ENCODE results near the gene TARDBP.
A peak's percentile ranks its signal among the peaks of the same experiment; 100 is the strongest.
"Not testable (repeated sequence)": the region's sequence is repeated elsewhere in the genome, so short reads cannot be mapped to it uniquely, and the experiment has no call there.

The TARDBP gene

GRCh38 chr1:11059968-11060830 is 47.7 kb downstream of the TARDBP start, which contains the start of gene SRM:
TSS of gene SRM (minus strand) at chr1:11060018. CDS start at chr1:11059943, 75 bp downstream.
- DNase-seq (ENCODE audit: low read depth, low spot score): peak; percentile 61

DNA sequence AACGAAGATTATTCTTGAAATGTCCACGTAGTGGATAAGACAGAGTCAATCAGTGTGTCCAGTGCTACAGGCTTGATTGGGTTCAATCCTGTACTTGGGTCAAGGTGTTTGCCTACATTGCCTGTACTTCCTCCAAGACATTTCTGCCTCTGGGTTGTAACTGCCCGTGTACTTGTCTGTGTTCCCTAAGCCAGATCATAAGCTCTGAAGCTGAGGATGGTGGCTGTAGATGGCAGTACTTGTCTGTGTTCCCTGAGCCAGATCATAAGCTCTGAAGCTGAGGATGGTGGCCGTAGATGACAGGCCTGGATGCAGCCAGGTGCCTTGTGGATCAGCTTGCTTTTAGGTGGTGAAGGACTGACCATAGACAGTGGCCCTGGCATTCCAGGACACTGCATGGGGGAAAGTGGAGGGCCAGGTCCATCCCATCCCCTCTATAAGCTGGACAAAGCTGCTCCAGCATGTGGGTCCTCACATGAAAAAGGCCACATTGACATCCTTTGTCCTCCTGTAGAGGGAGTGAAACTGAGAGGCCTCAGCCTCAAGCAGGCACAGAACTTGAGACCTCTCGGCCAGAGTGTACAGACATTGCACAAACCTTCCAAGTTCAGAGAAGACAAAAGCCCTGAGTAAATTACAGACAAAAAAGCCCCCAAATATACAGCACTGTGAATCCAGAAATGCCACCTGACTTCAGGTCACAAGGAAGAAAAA is 49.4 kb downstream of the TARDBP start:
- no peak for DNase-seq (ENCODE audit: low read depth, low spot score)

- DNase-seq (ENCODE audit: low read depth, low spot score): no peak
Measured at GRCh38 chr1:11062965-11063401, 50.5 kb downstream of the TARDBP start.

DNA sequence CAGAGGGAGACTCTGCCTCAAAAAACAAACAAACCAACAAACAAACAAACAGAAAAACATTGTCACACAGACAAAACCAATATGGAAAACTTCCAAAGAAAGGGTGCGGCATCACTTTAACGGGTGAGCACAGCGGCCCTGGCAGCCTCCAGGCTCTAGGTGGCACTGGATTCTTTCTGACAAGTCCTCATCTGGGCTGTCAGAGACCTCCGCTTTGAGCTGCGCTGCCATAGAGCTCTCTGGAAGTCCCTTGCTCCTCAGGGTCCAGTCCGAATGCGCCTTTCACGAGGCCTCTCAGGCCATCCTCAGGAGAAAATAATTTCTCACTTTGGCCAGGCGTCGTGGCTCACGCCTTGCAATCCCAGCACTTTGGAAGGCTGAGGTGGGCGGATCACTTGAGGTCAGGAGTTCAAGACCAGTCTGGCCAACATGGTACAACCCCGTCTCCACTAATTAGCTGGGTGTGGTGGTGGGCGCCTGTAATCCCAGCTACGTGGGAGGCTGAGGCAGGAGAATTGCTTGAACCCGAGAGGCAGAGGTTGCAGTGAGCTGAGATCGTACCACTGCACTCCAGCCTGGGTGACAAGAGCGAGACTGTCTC is 51.6 kb downstream of the TARDBP start:
- DNase-seq (ENCODE audit: low read depth, low spot score): not testable (repeated sequence)

- DNase-seq (ENCODE audit: low read depth, low spot score): no peak
Measured at GRCh38 chr1:11064942-11065341, 52.5 kb downstream of the TARDBP start.

- no peak for DNase-seq (ENCODE audit: low read depth, low spot score)
Measured at GRCh38 chr1:11065796-11066195, 53.3 kb downstream of the TARDBP start.

DNA sequence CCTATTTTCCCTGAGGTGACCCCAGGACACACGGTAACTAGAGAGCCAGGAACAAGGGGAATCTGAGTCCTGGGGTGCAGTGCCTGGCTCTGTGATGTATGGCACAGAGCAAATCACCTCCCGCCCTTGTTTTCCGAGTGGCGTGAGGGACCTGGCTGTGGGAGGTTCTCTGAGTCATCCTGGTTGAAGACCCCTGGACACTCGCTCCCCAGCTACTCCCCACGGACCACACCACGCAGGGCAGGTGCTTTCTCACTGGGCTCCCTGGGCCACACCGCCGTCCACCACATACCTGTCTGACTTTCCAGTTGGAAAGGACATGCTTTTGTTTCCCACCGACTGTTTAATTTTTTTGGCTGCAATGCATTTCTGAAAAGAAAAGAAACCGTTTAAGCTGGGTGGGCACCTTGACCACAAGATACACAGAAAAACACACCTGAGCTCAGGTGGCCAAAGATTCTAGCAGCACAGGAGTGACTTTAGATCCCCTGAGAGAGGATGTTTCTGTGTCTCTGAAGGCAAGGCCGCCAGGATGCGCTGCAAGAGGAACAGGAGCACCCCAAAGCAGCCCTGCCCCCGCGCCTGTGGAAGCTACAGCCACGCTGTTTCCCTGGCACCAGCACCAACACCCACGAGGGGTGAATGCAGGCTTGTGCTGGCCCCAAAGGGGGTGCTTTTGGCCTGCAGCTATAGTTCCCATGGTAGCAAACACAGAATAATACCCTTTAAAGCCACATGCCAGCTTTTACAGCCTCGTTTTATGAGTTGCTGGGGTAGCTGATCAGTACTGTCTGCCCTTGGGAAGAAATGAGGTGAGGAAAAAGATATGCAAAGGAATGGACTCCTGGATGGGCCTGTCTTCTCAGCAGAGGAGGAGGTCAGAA is 55.5 kb downstream of the TARDBP start:
- no peak for DNase-seq (ENCODE audit: low read depth, low spot score)

- DNase-seq (ENCODE audit: low read depth, low spot score): no peak
Measured at GRCh38 chr1:11068600-11069473, 56.4 kb downstream of the TARDBP start.

- no peak for DNase-seq (ENCODE audit: low read depth, low spot score)
Measured at GRCh38 chr1:11070876-11071275, 58.4 kb downstream of the TARDBP start.

DNA sequence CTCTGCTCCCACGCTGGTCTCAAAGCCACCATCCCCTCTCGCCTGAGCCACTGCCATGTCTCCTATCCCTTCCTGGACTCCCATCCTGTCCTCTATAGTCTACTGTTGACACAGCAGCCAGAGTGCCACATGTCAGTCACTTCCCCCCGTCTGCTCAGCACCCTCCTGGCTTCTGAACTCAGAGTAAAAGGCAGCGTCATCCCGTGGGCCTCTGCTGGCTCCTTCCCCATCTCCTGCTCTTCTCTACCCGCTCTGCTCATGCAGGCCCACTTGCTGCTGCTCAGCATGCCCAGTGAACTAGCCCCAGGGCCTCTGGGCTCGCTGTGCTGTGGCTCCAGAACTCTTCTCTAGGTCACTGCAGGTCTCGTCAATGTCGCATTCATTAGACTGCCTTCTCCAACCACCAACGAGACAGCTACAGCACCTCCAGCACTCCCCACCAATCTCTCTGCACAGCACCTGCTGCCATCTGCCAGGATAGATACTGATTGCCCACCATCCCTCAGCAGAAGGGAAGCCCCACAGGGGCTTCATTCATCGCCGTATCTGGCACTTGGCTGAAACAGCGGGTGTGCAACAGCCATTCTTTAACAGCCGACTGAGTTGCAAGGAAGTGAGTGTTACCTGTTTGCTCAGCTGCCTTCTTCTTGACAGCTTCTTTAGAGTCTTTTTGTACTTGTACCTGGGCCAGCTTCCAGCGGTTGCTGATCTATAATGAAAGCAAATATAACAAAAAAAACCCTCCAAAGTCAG is 59.2 kb downstream of the TARDBP start:
- no peak for DNase-seq (ENCODE audit: low read depth, low spot score)

DNA sequence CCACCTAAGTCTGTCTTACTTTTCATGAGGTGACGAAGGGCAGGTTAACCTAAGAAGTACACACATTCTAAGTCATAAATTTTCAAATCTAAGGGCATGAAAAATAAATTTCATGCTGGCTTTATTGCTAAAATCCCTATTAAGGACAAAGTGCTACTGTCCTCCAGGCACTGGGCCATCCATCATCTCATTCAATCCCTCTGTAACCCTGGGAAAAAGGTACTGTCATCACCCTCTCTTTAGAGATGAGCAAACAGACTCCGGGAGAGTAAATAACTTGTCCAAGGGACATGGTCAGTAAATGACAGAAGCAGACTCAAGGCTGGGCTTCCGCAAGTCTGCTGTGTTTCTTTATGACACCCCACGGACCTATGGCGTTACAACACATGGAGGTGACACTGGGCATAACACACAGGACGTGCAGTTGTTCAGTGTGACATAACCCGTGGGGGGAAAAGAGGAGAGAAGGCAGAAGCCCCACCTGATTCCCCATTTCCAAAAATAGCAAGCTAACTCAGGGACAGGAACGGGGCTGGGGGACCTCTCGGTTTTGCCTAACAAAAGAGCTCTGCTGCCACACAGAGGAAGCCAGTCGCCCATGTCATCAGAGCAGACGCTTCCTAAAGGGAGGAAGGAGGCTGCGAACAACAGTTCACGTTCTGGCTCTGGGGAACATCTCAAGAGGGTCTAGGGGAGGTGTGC is 59.9 kb downstream of the TARDBP start:
- DNase-seq (ENCODE audit: low read depth, low spot score): no peak

DNA sequence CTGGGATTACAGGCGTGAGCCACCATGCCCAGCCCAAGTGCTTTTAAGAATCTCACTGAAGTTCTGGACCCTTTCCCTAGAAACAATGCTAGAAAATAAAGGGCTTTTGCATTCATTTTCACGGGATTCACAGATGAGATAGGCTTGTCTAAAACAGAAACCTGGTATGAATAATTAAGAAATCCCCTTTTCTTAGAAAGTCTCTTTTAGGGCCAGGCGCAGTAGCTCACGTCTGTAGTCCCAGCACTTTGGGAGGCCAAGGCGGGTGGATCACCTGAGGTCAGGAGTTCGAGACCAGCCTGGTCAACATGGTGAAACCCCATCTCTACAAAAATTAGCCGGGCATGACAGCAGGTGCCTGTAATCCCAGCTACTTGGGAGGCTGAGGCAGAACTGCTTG is 60.9 kb downstream of the TARDBP start:
- DNase-seq (ENCODE audit: low read depth, low spot score): not testable (repeated sequence)

Data from iPS DF 19.7 (cell line).